Stimulated activated CD8-positive, alpha-beta memory T cell treated with anti-CD3 and anti-CD28 coated beads, Interleukin-12 subunit alpha, Interleukin-12 subunit beta, amount 100 ng/mL, for 24 hours (primary cell): ENCODE measurements around the gene CCDC88C.
"Not testable (repeated sequence)": the region's sequence is repeated elsewhere in the genome, so short reads cannot be mapped to it uniquely, and the experiment has no call there.

Experiments used
- DNase-seq: peaks from one replicate; pipeline ENCODE4 v3.0.0-alpha.2; 2020; ENCODE audit errors: extremely low read depth

CCDC88C gene

GRCh38 chr14:91271639-91272038 is 146.0 kb downstream of the CCDC88C start:
- DNase-seq: no peak

GRCh38 chr14:91270619-91271018 is 147.0 kb downstream of the CCDC88C start:
- no peak for DNase-seq

- DNase-seq: no peak
Measured at GRCh38 chr14:91270188-91270587, 147.4 kb downstream of the CCDC88C start.

GRCh38 chr14:91269076-91269991 is 148.3 kb downstream of the CCDC88C start:
- no peak for DNase-seq

- DNase-seq: no peak
Measured at GRCh38 chr14:91267965-91268437, 149.6 kb downstream of the CCDC88C start.

- DNase-seq: not testable (repeated sequence)
Measured at GRCh38 chr14:91266276-91266675, 151.3 kb downstream of the CCDC88C start.

GRCh38 chr14:91265404-91265803 is 152.2 kb downstream of the CCDC88C start:
- no peak for DNase-seq

- no peak for DNase-seq
Measured at GRCh38 chr14:91264151-91265150, 153.2 kb downstream of the CCDC88C start.

- no peak for DNase-seq
Measured at GRCh38 chr14:91263329-91263728, 154.3 kb downstream of the CCDC88C start.

GRCh38 chr14:91261986-91262549 is 155.6 kb downstream of the CCDC88C start:
- DNase-seq: no peak

GRCh38 chr14:91261115-91261514 is 156.5 kb downstream of the CCDC88C start:
- DNase-seq: no peak

- no peak for DNase-seq
Measured at GRCh38 chr14:91258876-91259275, 158.7 kb downstream of the CCDC88C start.

- DNase-seq: no peak
Measured at GRCh38 chr14:91258011-91258618, 159.5 kb downstream of the CCDC88C start.

GRCh38 chr14:91257328-91258010 is 160.2 kb downstream of the CCDC88C start:
- DNase-seq: no peak

GRCh38 chr14:91256661-91257060 is 161.0 kb downstream of the CCDC88C start:
- no peak for DNase-seq

- DNase-seq: no peak
Measured at GRCh38 chr14:91255026-91255695, 162.5 kb downstream of the CCDC88C start.

GRCh38 chr14:91254461-91254860 is 163.2 kb downstream of the CCDC88C start:
- no peak for DNase-seq

GRCh38 chr14:91253795-91254323 is 163.8 kb downstream of the CCDC88C start:
- DNase-seq: no peak

- no peak for DNase-seq
Measured at GRCh38 chr14:91252871-91253794, 164.5 kb downstream of the CCDC88C start.
